GM19372 (cell line): ENCODE results near the gene MKKS.

Experiments used
- ATAC-seq: cut with Tn5 transposase; IDR thresholded peaks from one replicate; pipeline ENCODE4 v1.9.1; 2021; ENCODE audit warnings: mild to moderate bottlenecking, low read depth, moderate library complexity; ENCODE audit not compliant: unreplicated experiment

Gene MKKS

GRCh38 chr20:10374036-10374435, 60.0 kb downstream of the MKKS start:
- ATAC-seq = no peak

DNA sequence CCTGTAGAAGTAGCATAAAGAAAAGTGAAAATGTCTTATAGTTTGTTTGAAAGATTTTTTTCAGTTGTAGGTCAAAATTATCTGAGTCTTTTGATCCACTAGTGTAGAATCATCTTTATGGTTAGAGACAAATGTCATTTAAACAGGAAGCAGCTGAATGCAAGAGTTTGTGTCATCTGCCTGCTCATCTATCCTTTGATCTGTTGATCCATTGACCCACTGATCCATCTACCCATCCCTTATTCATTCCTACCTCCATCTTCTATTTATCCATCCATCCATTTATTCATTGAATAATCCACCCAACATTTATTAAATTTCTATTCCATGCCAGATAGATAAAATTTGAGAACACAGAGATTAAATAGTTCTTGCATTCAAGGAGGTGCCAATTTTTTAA, 62.6 kb downstream of the MKKS start:
- no peak for ATAC-seq

DNA sequence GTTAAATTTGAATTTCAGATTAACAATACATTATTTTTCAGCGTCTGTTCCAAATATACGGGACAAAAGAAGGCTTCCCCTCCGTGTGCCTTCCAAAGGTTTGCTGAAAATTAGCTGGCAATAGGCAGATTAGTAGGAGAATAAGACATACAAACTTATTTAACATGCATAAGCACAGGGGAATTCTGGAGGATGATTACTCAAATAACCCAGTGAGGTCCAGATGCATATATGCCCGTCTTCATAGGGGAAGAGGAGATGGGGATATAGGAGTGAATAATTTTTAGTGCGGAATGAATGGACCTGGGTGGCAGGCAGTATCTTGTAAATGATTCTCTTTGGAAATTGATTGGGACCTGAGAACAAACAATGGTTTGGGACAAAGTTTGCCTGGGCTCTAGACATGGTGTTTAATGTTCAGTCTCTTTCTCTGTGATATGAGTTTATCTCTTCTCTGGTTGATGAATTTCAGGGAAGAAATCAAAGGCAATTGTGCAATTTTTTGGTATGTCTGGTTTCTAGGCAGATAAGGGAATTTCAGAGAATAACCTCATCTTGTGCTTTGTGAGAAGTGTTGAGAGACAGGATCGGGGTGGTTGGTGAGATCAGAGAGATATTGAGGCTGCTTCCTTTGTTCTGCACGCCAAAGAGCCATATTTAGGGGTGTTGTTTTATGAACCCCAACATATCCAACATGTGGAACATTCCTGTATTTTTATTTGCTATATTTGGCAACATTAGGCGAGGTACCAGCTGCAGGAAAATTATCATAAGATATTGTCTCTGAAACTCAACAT, 63.7 kb downstream of the MKKS start:
- no peak for ATAC-seq

GRCh38 chr20:10369723-10370090, 64.3 kb downstream of the MKKS start:
- no peak for ATAC-seq

DNA sequence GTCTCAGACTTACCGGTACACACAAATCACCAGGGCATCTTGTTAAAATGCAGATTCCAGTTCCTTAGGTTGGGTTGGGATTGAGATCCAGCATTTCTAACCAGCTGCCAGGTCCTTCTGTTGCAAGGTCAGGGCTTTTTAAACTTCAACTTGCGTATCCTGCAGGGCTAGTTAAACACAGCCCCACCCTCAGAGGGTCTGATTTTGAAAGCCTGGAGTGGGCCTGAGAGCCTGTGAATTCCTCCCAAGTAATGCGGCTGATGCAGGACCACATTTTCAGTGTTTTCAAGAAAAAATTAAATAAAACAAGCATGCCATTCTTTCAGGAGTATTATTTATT, 65.3 kb downstream of the MKKS start:
- ATAC-seq = no peak

DNA sequence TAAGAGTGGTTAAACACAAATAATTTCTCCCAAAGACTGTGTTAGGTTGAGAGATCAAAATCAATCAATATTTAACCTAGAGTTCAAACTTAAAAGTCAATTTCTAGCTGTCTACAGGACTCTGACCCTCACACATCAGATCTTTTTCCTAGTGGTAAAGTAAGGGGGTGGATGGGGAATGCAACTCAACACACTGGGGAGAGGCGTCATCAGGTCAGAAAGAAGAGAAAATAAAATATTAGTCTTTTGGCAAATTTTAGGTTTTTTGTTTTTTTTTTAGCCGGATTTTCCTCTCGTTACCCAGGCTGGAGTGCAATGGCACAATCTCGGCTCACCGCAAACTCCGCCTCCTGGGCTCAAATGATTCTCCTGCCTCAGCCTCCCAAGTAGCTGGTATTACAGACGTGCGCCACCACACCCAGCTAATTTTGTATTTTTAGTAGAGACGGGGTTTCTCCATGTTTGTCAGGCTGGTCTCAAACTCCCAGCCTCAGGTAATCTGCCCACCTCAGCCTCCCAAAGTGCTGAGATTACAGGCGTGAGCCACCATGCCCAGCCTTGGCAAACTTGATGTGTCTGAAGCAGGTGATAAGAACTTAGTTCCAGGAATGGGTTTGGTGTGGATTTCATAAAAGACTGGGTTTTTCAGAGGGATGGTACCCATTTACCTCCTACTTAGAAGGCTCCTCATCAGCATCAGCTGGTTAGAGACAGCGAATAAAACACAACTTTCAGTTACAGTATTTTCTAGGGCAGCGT, 65.9 kb downstream of the MKKS start:
- no peak for ATAC-seq

DNA sequence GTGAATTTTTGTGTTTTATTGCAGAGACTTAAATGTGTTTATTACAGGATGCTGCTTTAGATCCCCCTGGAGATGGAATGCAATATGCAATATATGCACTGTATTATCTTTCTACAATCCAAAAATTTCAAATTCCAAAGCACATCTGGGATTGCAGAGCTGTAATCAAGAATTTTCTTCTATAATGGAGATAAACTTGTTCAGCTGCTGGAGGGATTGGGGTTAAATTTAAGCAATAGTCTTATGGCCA, 66.4 kb downstream of the MKKS start:
- no peak for ATAC-seq

DNA sequence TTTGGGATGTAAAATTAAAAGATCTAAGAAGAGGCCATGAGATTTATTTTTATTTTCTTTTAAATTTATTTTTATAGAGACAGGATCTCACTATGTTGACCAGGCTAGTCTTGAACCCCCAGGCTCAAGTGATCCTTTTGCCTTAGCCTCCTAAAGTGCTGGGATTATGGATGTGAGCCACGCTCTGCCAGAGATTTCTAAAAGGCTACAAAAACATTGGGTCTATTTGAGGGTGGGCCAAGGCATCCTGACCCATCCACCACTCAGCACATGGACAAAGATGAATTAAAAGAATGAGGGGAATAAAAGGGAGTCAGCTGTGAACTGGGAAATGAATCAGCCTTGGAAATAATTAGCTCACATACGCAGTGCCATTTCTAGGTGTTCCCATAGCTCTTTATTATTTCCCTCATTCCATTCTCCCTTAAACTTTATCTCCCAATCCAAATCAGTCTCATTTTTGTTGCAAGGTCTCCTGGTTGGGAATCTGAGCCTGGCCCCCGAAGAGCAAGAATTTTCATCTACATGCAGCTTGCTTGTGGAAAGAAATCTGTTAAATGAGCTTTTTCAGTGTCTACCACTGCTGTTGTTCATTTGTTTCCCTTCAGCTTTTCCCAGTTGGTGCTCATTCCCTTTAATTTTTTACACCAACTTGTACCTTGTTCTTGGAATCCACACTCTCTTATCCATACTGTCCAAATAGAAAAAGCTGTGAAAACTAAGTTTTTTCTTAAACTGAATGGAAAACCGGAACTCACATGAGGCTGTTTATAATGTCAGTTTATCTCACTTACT, 66.9 kb downstream of the MKKS start:
- ATAC-seq = no peak

- ATAC-seq = no peak
These were observed 71.3 kb downstream of the MKKS start for GRCh38 chr20:10362674-10363073.

DNA sequence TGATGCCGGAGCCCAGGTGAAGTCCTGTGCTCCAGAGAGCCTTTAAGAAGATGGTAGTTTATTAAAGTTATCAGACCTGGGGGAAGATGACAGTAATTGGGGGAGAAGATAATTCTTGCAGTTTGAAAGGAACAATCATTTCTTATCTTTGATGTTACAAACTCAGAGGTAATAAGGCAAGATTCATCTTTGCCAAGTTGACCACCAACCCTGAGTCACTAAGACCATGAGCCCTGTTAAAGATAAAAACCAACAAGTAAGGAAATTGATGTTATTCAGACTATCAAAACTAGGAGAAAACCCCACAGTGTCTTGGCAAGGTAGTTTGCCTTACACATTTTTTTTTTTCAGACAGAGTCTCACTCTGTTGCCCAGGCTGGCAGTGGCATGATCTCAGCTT, 73.1 kb downstream of the MKKS start:
- no peak for ATAC-seq

- ATAC-seq = no peak
These were observed 74.4 kb downstream of the MKKS start for GRCh38 chr20:10359621-10360040.

GRCh38 chr20:10357974-10358373, 76.0 kb downstream of the MKKS start:
- ATAC-seq = no peak

DNA sequence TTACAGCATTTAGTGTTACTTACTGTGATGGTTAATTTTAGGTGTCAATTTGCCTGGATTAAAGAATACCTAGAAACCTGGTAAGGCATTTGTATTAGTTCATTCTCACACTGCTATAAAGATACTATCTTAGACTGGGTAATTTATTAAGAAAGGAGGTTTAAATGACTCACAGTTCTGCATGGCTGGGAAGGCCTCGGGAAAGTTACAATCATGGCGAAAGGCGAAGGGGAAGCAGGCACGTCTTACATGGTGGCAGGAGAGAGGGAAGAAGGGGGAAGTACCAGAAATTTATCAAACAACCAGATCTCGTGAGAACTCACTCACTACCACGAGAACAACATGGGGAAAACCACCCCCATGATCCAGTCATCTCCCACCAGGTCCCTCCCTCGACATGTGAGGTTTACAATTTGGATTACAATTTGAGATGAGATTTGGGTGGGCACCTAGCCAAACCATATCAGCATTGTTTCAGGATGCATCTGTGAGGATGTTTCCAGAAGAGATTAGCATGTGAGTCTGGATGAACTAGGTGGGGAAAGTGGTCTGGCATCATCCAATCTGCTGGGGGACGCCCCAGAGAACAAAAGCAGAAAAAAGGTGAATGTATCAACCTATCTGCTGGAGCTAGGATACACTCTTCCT, 76.8 kb downstream of the MKKS start:
- ATAC-seq = no peak

DNA sequence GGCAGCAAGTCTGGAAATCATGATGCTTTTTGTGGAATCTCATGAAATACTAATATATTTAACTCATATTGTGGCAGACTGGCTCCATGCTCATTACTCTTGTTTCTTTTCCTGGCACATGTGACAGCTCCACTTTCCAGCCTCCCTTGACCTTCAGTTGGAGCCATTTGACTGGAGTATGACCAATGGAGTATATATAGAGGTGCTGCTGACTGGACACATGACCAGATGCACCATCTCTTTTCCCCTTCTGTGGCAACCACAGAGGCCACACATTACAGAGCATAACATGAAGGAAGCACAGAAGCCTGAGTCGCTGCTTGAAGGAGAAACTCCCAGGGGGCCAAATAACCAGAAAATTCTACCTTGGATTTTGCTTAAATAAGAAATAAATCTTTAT, 77.4 kb downstream of the MKKS start:
- ATAC-seq = no peak

DNA sequence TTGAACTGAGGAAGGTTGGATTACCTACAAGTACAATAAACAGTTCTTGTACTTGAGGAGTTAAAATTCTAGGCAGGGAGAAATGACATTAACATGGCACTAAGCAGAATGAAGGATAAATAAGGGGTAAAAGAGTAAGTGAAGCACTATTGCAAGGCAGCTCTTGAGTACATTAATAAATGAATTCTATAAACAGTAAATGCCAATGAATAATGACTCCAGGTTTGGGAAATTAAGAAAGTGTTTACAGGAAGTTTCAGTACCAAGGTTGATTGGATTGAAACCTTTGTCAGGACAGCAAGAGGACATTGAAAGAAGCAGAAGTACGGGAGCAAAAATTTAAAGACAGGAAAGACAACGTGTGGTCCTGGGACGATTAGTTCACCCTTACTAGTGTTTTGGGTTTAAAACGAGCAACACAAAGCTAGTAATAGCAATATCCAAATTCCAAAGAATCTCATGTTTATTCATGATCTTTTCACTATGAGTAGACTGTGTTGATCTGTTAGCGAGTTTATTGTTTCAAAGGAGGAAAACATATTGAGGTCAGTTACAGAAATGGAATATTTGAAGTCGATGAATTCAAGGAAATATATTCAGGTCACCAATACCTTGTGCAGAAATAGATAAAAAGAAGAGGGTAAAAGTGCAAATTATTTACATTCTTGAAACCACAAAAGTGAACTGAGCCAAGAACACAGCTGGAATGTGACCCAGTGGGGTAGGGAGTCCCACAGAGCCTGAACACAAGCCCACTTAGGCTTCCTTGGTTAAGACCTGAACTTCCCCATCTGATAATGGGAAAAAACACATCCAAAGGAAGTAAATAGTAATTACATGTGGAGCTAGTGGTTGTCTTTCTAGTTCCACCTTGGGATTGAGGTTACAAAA, 80.8 kb downstream of the MKKS start:
- ATAC-seq = no peak
